ENCODE measurements around the gene CAB39. TPM values are rescaled to one million over a fixed set of nuclear protein-coding genes. Genes with fewer than 3 reads are reported as not detected.
"Not testable (repeated sequence)": the region's sequence is repeated elsewhere in the genome, so short reads cannot be mapped to it uniquely, and the experiment has no call there.

The CAB39 gene
- total RNA-seq, 1 experiment from 2014 or later: 39.9 TPM

DNA sequence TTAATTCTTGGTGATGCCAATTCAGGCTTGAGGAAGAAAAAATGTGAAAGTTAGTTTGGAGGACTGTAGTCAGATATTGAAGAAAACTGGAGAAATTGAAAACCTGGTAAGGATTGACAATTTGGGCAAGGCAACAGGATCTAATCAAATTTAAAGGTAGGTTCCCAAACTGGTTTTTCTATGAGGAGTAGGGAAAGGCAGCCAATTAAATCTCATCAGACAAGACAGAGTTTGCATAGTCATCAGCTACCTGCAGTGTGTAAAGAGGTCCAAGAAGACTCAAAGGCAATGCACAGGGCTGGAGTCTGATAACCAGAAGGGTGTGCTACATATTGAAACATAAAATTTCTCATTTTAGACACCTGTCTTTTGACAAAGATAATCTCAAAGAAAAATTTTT, 16.0 kb upstream of the CAB39 start:
- intact Hi-C loops (cut with micrococcal nuclease; ENCODE audit: unreplicated experiment) (no loop called here), in situ Hi-C loops (cut with HindIII; ENCODE audit: low pct_unique_long_range_greater_than_20kb, low sequenced_read_pairs) (no loop called here)
- ChIA-PET POLR2A (no interaction called here), CTCF (no interaction called here)
- Histone ChIP-seq H3K36me3 (ENCODE audit: control insufficient read depth, insufficient read depth, low read length) (no peaks in the 10 kb centered on the region), H3K9me3 (ENCODE audit: control insufficient read depth, insufficient read depth, low read depth, low read length) (no peaks in the 10 kb centered on the region), H3K27me3 (ENCODE audit: control insufficient read depth, insufficient read depth, low read length) (no peaks in the 10 kb centered on the region), H3K4me3 (ENCODE audit: low read depth in 2 of 2, low read length in 2 of 2) (no peak overlapping the region), H3K4me1 (ENCODE audit: control insufficient read depth, insufficient read depth, low read length) (no peaks in the 10 kb centered on the region), H3K27ac (ENCODE audit: low read length) (no peak overlapping the region)
- ATAC-seq (no peak), DNase-seq (ENCODE audit: low read depth, low spot score) (no peak)
- no TSS peak for BruUV-seq (replicated peaks)
- no peak for TF ChIP-seq CTCF (IDR thresholded peaks at IDR 0.05)
- TF ChIP-seq SIN3A (IDR thresholded peaks at IDR 0.05; ENCODE audit: borderline replicate concordance, insufficient read depth, low read depth, low read length): no peak
- TF ChIP-seq REST (IDR thresholded peaks at IDR 0.05; ENCODE audit: insufficient read depth in 1 of 2, low read depth in 2 of 2, low read length in 1 of 2): no peak
- TF ChIP-seq TCF7L2 (IDR thresholded peaks at IDR 0.05; ENCODE audit: low read depth, low read length): no peak
- no peak for TF ChIP-seq POLR2AphosphoS5 (IDR thresholded peaks at IDR 0.05; ENCODE audit: low read depth, low read length)

DNA sequence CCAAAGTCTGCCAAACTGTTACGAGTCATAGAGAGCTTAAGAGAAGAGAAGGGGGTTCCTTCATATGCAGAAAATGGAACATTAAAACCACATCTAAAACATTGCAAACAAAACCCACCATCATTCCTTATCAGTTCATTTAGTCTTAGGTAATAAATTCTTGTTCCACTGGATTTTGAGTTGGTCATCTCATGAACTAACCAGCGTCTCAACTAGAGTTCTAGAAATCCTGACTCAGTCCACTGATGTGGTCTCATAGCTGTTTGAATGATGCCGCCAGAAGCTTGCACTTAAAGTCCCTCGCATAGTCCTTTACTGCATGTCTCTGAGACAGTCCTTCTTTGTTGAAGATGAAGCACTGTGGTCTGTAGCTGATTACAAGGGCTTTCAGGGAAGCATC, 15.0 kb upstream of the CAB39 start:
- Histone ChIP-seq H3K9me3 (ENCODE audit: control insufficient read depth, insufficient read depth, low read depth, low read length) (no peaks in the 10 kb centered on the region), H3K36me3 (ENCODE audit: control insufficient read depth, insufficient read depth, low read length) (no peaks in the 10 kb centered on the region), H3K27ac (ENCODE audit: low read length) (no peak overlapping the region), H3K27me3 (ENCODE audit: control insufficient read depth, insufficient read depth, low read length) (no peaks in the 10 kb centered on the region), H3K4me1 (ENCODE audit: control insufficient read depth, insufficient read depth, low read length) (no peaks in the 10 kb centered on the region), H3K4me3 (ENCODE audit: low read depth in 2 of 2, low read length in 2 of 2) (no peak overlapping the region)
- in situ Hi-C loops (cut with HindIII; ENCODE audit: low pct_unique_long_range_greater_than_20kb, low sequenced_read_pairs) (no loop called here), intact Hi-C loops (cut with micrococcal nuclease; ENCODE audit: unreplicated experiment) (no loop called here)
- POLR2A ChIA-PET: no interaction called here
- no peak for TF ChIP-seq TCF7L2 (IDR thresholded peaks at IDR 0.05; ENCODE audit: low read depth, low read length)
- TF ChIP-seq CTCF (IDR thresholded peaks at IDR 0.05): no peak
- TF ChIP-seq POLR2AphosphoS5 (IDR thresholded peaks at IDR 0.05; ENCODE audit: low read depth, low read length): no peak
- TF ChIP-seq SIN3A (IDR thresholded peaks at IDR 0.05; ENCODE audit: borderline replicate concordance, insufficient read depth, low read depth, low read length): no peak
- TF ChIP-seq REST (IDR thresholded peaks at IDR 0.05; ENCODE audit: insufficient read depth in 1 of 2, low read depth in 2 of 2, low read length in 1 of 2): no peak
- CTCF ChIA-PET: no interaction called here
- no TSS peak for BruUV-seq (replicated peaks)
- ATAC-seq: no peak
- DNase-seq (ENCODE audit: low read depth, low spot score): no peak

DNA sequence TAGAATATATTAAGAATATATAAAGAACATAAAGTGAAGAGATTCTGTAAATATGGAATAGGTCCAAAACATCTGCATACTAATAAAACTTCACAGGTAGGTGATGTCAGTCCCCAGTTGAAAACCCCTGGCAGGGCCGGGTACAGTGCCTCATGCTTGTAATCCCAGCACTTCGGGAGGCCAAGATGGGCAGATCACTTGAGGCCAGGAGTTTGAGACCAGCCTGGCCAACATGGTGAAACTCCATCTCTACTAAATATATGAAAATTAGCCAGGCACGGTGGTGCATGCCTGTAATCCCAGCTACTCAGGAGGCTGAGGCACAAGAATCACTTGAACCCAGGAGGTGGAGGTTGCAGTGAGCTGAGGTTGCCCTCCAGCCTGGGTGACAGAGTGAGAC, 13.9 kb upstream of the CAB39 start:
- POLR2A ChIA-PET: interaction anchor here (0.5 to 0.7 kb wide), 2 partner anchors 28 to 284 kb away, joined by 5 to 22 read pairs; no protein-coding TSS in a partner anchor
- H3K4me1 ChIP-seq (ENCODE audit: control insufficient read depth, insufficient read depth, low read length); H3K36me3 ChIP-seq (ENCODE audit: control insufficient read depth, insufficient read depth, low read length); H3K9me3 ChIP-seq (ENCODE audit: control insufficient read depth, insufficient read depth, low read depth, low read length); DNase-seq (ENCODE audit: low read depth, low spot score); CTCF ChIA-PET; H3K27ac ChIP-seq (ENCODE audit: low read length); ATAC-seq; in situ Hi-C loops (cut with HindIII; ENCODE audit: low pct_unique_long_range_greater_than_20kb, low sequenced_read_pairs); H3K27me3 ChIP-seq (ENCODE audit: control insufficient read depth, insufficient read depth, low read length); intact Hi-C loops (cut with micrococcal nuclease; ENCODE audit: unreplicated experiment); H3K4me3 ChIP-seq (ENCODE audit: low read depth in 2 of 2, low read length in 2 of 2); BruUV-seq (replicated peaks): not testable (repeated sequence)
